Subcutaneous abdominal adipose tissue (tissue), 5 donors: ENCODE results near the gene DCHS2.

Experiments used
- H3K27ac ChIP-seq: one replicate; pipeline ENCODE4 v1.7.0; 2013; ENCODE audit warnings: low read depth, mild to moderate bottlenecking, inconsistent platforms, low read length, moderate library complexity
- H3K27me3 ChIP-seq, 5 donors: one replicate each; pipeline ENCODE4 v1.7.0; 2013; ENCODE audit warnings: low read length in 5 of 5, inconsistent platforms in 1 of 5; ENCODE audit not compliant: control insufficient read depth in 5 of 5, insufficient read depth in 4 of 5
- H3K36me3 ChIP-seq, 5 donors: one replicate each; pipeline ENCODE4 v1.7.0; 2013; ENCODE audit warnings: low read length in 5 of 5; ENCODE audit not compliant: control insufficient read depth in 5 of 5, insufficient read depth in 5 of 5
- H3K4me1 ChIP-seq, 5 donors: one replicate each; pipeline ENCODE4 v1.7.0; 2013; ENCODE audit warnings: low read length in 5 of 5, mild to moderate bottlenecking in 3 of 5, moderate library complexity in 1 of 5; ENCODE audit not compliant: control insufficient read depth in 5 of 5, insufficient read depth in 5 of 5
- H3K4me3 ChIP-seq, 5 donors: one replicate each; pipeline ENCODE4 v1.7.0; 2013; ENCODE audit warnings: low read length in 5 of 5, low read depth in 1 of 5
- H3K9ac ChIP-seq, 5 donors: one replicate each; pipeline ENCODE4 v1.7.0; 2013; ENCODE audit warnings: low read length in 5 of 5, mild to moderate bottlenecking in 4 of 5, moderate library complexity in 3 of 5
- H3K9me3 ChIP-seq, 5 donors: one replicate each; pipeline ENCODE4 v1.7.0; 2013; ENCODE audit warnings: low read length in 5 of 5; ENCODE audit not compliant: control insufficient read depth in 5 of 5
- donor health status: healthy.
- donor health status: healthy.
- donor health status: healthy.
- donor health status: healthy.
- donor health status: healthy.

DCHS2 gene

GRCh38 chr4:154343651-154344050 is 147.9 kb downstream of the DCHS2 start:
- Histone ChIP-seq H3K4me1 (peaks cover 0 to 2% (median 0%) of the 10 kb centered on the region in 5 donors), H3K36me3 (no peaks in the 10 kb centered on the region), H3K27ac (no peak overlapping the region), H3K27me3 (peaks cover 0 to 3% (median 0%) of the 10 kb centered on the region in 5 donors), H3K9me3 (no peaks in the 10 kb centered on the region), H3K4me3 (no peak overlapping the region), H3K9ac (no peak overlapping the region)

- Histone ChIP-seq H3K9me3 (no peaks in the 10 kb centered on the region), H3K36me3 (no peaks in the 10 kb centered on the region), H3K27me3 (no peaks in the 10 kb centered on the region), H3K4me3 (no peak overlapping the region), H3K9ac (no peak overlapping the region), H3K27ac (no peak overlapping the region), H3K4me1 (peaks cover 0 to 2% (median 0%) of the 10 kb centered on the region in 5 donors)
Observed at GRCh38 chr4:154341448-154341847, 150.2 kb downstream of the DCHS2 start.

GRCh38 chr4:154335588-154335987 is 156.0 kb downstream of the DCHS2 start:
- Histone ChIP-seq H3K27me3 (peaks cover 8 to 20% (median 16%) of the 10 kb centered on the region in 5 donors), H3K4me3 (no peak overlapping the region), H3K4me1 (peaks cover 0 to 12% (median 9%) of the 10 kb centered on the region in 5 donors), H3K9ac (no peak overlapping the region), H3K27ac (no peak overlapping the region), H3K9me3 (no peaks in the 10 kb centered on the region), H3K36me3 (no peaks in the 10 kb centered on the region)

GRCh38 chr4:154332681-154333421 is 158.7 kb downstream of the DCHS2 start:
- H3K4me1 ChIP-seq: peaks cover 0 to 12% (median 9%) of the 10 kb centered on the region in 5 donors
- peak overlapping the region; percentile 35 to 62 (median 46) for H3K4me3 ChIP-seq
- H3K9me3 ChIP-seq: no peaks in the 10 kb centered on the region
- H3K9ac ChIP-seq: no peak overlapping the region
- no peak overlapping the region for H3K27ac ChIP-seq
- H3K36me3 ChIP-seq: no peaks in the 10 kb centered on the region
- H3K27me3 ChIP-seq: peaks cover 8 to 20% (median 16%) of the 10 kb centered on the region in 5 donors

GRCh38 chr4:154329939-154330338 is 161.7 kb downstream of the DCHS2 start:
- no peak overlapping the region for H3K9ac ChIP-seq
- H3K4me3 ChIP-seq: no peak overlapping the region
- H3K36me3 ChIP-seq: no peaks in the 10 kb centered on the region
- H3K27me3 ChIP-seq: peaks cover 11 to 20% (median 16%) of the 10 kb centered on the region in 5 donors
- peaks cover 0 to 2% (median 0%) of the 10 kb centered on the region in 5 donors for H3K9me3 ChIP-seq
- no peak overlapping the region for H3K27ac ChIP-seq
- peaks cover 0 to 12% (median 9%) of the 10 kb centered on the region in 5 donors for H3K4me1 ChIP-seq

- H3K36me3 ChIP-seq: no peaks in the 10 kb centered on the region
- H3K4me1 ChIP-seq: peaks cover 0 to 12% (median 9%) of the 10 kb centered on the region in 5 donors
- H3K9me3 ChIP-seq: peaks cover 0 to 2% (median 0%) of the 10 kb centered on the region in 5 donors
- no peak overlapping the region for H3K27ac ChIP-seq
- H3K4me3 ChIP-seq: no peak overlapping the region
- peaks cover 11 to 20% (median 16%) of the 10 kb centered on the region in 5 donors for H3K27me3 ChIP-seq
- H3K9ac ChIP-seq: no peak overlapping the region
Observed at GRCh38 chr4:154329268-154329868, 162.2 kb downstream of the DCHS2 start.

- Histone ChIP-seq H3K4me3 (no peak overlapping the region), H3K27me3 (peaks cover 11 to 15% (median 12%) of the 10 kb centered on the region in 5 donors), H3K9me3 (peaks cover 0 to 2% (median 0%) of the 10 kb centered on the region in 5 donors), H3K27ac (no peak overlapping the region), H3K36me3 (no peaks in the 10 kb centered on the region), H3K4me1 (peaks cover 0 to 8% (median 7%) of the 10 kb centered on the region in 5 donors), H3K9ac (no peak overlapping the region)
Observed at GRCh38 chr4:154328030-154328429, 163.6 kb downstream of the DCHS2 start.

- peaks cover 0 to 4% (median 0%) of the 10 kb centered on the region in 5 donors for H3K9me3 ChIP-seq
- H3K4me3 ChIP-seq: no peak overlapping the region
- no peaks in the 10 kb centered on the region for H3K4me1 ChIP-seq
- no peaks in the 10 kb centered on the region for H3K36me3 ChIP-seq
- H3K9ac ChIP-seq: no peak overlapping the region
- H3K27ac ChIP-seq: no peak overlapping the region
- H3K27me3 ChIP-seq: no peaks in the 10 kb centered on the region
Observed at GRCh38 chr4:154320521-154320920, 171.1 kb downstream of the DCHS2 start.

- Histone ChIP-seq H3K36me3 (no peaks in the 10 kb centered on the region), H3K9me3 (peaks cover 0 to 4% (median 0%) of the 10 kb centered on the region in 5 donors), H3K4me3 (no peak overlapping the region), H3K4me1 (no peaks in the 10 kb centered on the region), H3K27ac (no peak overlapping the region), H3K27me3 (no peaks in the 10 kb centered on the region), H3K9ac (no peak overlapping the region)
Observed at GRCh38 chr4:154319736-154320135, 171.9 kb downstream of the DCHS2 start.
